C4-2B (cell line): ENCODE data around the gene KHSRP.

ENCODE experiments used
- ZFX ChIP-seq: fragments of 450-650 bp; IDR thresholded peaks from 2 replicates; pipeline ENCODE4 v1.6.1; 2017
- TF ChIP-seq, protein P1 (sequence below): fragments of 450-650 bp; conservative IDR thresholded peaks from 2 replicates; pipeline ENCODE4 v1.5.1; 2017; ENCODE audit warnings: mild to moderate bottlenecking

DNA sequence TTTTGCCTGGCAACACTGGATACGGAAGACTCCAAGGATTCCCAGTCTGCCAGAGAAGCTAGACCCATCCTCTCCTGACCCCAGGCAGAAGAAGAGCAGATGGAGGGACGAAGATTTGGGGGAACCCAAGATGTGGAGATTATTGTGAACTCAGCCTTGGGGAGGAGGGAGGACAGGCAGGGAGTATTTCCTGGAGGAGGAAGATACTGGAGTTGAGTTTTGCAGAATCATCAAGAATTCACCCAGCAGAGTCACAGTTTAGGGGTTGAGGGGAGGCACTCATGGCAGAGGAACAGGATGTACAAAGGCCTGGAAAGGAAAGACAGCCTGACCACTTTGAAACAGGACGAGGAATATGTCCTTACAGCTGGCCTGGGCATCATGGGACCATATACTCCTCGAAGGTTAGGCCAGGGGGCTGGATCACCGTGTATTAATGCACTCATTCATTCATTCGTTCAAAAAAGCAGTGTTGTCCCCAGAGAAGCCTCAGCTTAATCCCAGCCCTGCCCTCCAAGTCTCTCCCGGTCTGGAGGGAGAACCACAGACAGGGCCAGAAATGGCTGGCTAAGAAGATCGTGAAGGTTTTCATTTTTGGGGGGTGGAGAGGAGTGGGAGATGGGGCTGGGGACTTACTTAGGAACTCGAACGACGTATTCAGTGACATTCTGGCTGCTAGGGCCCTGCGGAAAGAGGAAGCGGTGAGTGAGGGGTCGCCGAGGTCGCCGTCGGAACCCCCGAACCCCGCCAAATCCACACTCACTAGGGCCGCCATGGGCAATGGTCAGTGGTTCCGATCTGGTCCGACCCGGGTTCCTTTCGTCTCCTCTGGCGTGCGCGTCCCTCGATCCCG is 32.2 kb downstream of the KHSRP start:
- TF ChIP-seq, protein P1, sequence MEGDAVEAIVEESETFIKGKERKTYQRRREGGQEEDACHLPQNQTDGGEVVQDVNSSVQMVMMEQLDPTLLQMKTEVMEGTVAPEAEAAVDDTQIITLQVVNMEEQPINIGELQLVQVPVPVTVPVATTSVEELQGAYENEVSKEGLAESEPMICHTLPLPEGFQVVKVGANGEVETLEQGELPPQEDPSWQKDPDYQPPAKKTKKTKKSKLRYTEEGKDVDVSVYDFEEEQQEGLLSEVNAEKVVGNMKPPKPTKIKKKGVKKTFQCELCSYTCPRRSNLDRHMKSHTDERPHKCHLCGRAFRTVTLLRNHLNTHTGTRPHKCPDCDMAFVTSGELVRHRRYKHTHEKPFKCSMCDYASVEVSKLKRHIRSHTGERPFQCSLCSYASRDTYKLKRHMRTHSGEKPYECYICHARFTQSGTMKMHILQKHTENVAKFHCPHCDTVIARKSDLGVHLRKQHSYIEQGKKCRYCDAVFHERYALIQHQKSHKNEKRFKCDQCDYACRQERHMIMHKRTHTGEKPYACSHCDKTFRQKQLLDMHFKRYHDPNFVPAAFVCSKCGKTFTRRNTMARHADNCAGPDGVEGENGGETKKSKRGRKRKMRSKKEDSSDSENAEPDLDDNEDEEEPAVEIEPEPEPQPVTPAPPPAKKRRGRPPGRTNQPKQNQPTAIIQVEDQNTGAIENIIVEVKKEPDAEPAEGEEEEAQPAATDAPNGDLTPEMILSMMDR = no peak
- no peak for TF ChIP-seq ZFX
